Mesendoderm (in vitro differentiated cells): Measurements from ENCODE around the gene SORL1-AS1.

Experiments
- DNase-seq: peaks from one replicate; pipeline ENCODE4 v3.0.0; 2013
- H2AK5ac ChIP-seq: 2 replicates; pipeline ENCODE4 v1.6.1; 2013; ENCODE audit warnings: low read length, inconsistent platforms
- H2BK120ac ChIP-seq: 2 replicates; pipeline ENCODE4 v1.6.1; 2013; ENCODE audit warnings: low read depth, mild to moderate bottlenecking, low read length, moderate library complexity, mixed read lengths
- H2BK15ac ChIP-seq: replicated peaks from 2 replicates; pipeline ENCODE4 v1.6.1; 2013; ENCODE audit warnings: low read depth, mild to moderate bottlenecking, moderate library complexity
- H2BK5ac ChIP-seq: 2 replicates; pipeline ENCODE4 v1.6.1; 2013; ENCODE audit warnings: low read length, inconsistent platforms
- H3K18ac ChIP-seq: 2 replicates; pipeline ENCODE4 v1.6.1; 2013; ENCODE audit warnings: mild to moderate bottlenecking, low read length, mixed read lengths
- H3K23ac ChIP-seq: one replicate; pipeline ENCODE4 v1.6.1; 2013; ENCODE audit warnings: low read length
- H3K27ac ChIP-seq: 2 replicates; pipeline ENCODE4 v1.5.1; 2013; ENCODE audit warnings: low read depth, mild to moderate bottlenecking, inconsistent platforms, low read length, moderate library complexity
- H3K27me3 ChIP-seq: 2 replicates; pipeline ENCODE4 v1.6.1; 2013; ENCODE audit warnings: low read length, control low read depth, mild to moderate bottlenecking, inconsistent platforms; ENCODE audit not compliant: insufficient read depth, poor library complexity
- H3K36me3 ChIP-seq: 2 replicates; pipeline ENCODE4 v1.6.1; 2013; ENCODE audit warnings: low read length, inconsistent platforms; ENCODE audit not compliant: control insufficient read depth, insufficient read depth
- H3K4ac ChIP-seq: one replicate; pipeline ENCODE4 v1.6.1; 2013; ENCODE audit warnings: low read depth, mild to moderate bottlenecking, low read length, moderate library complexity
- H3K4me1 ChIP-seq: 2 replicates; pipeline ENCODE4 v1.6.1; 2013; ENCODE audit warnings: low read depth, low read length, inconsistent platforms; ENCODE audit not compliant: control insufficient read depth
- H3K4me2 ChIP-seq: 2 replicates; pipeline ENCODE4 v1.6.1; 2013; ENCODE audit warnings: low read length
- H3K4me3 ChIP-seq: 2 replicates; pipeline ENCODE4 v1.5.1; 2013; ENCODE audit warnings: mild to moderate bottlenecking, low read length
- H3K56ac ChIP-seq: one replicate; pipeline ENCODE4 v1.6.1; 2013; ENCODE audit warnings: low read length
- H3K79me1 ChIP-seq: 2 replicates; pipeline ENCODE4 v1.6.1; 2013; ENCODE audit warnings: low read length, inconsistent platforms
- H3K79me2 ChIP-seq: 2 replicates; pipeline ENCODE4 v1.6.1; 2013; ENCODE audit warnings: mild to moderate bottlenecking, low read length; ENCODE audit not compliant: control insufficient read depth, insufficient read depth
- H3K9ac ChIP-seq: 2 replicates; pipeline ENCODE4 v1.6.1; 2013; ENCODE audit warnings: low read length, inconsistent platforms
- H4K5ac ChIP-seq: one replicate; pipeline ENCODE4 v1.6.1; 2013; ENCODE audit warnings: low read length
- H4K8ac ChIP-seq: one replicate; pipeline ENCODE4 v1.6.1; 2013; ENCODE audit warnings: low read depth, mild to moderate bottlenecking, control low read depth, low read length, moderate library complexity
- whole genome bisulfite sequencing: extraction: QIAGEN DNeasy Blood & Tissue Kit; methylation state at CpG from one replicate; pipeline ENCODE4 v1.1.7; 2013; ENCODE audit warnings: low lambda C conversion rate, missing lambda C conversion rate; ENCODE audit not compliant: insufficient coverage; ENCODE audit errors: extremely low coverage; 5-methylcytosine and 5-hydroxymethylcytosine counted together

The SORL1-AS1 gene

GRCh38 chr11:121494355-121495099 is 41.8 kb upstream of the SORL1-AS1 start:
- H3K27ac ChIP-seq: no peak overlapping the region
- no peaks in the 10 kb centered on the region for H3K27me3 ChIP-seq
- H3K23ac ChIP-seq: no peak overlapping the region
- H4K8ac ChIP-seq: no peak overlapping the region
- DNase-seq: peak; percentile 39
- H2BK120ac ChIP-seq: peak overlapping the region; percentile 63
- H3K79me1 ChIP-seq: no peaks in the 10 kb centered on the region
- H3K4me2 ChIP-seq: no peak overlapping the region
- H3K56ac ChIP-seq: peak overlapping the region; percentile 15
- H3K36me3 ChIP-seq: peaks cover 4% of the 10 kb centered on the region
- no peak overlapping the region for H3K4me3 ChIP-seq
- no CpG with 5 or more reads among the region's 7 CpGs for WGBS
- peaks cover 9% of the 10 kb centered on the region for H3K4me1 ChIP-seq
- H3K18ac ChIP-seq: peak overlapping the region; percentile 45
- H2BK15ac ChIP-seq: no peak overlapping the region
- no peak overlapping the region for H3K9ac ChIP-seq
- no peak overlapping the region for H4K5ac ChIP-seq
- no peak overlapping the region for H3K4ac ChIP-seq
- no peak overlapping the region for H2BK5ac ChIP-seq
- H3K79me2 ChIP-seq: no peaks in the 10 kb centered on the region
- H2AK5ac ChIP-seq: no peak overlapping the region

- Histone ChIP-seq H3K18ac (no peak overlapping the region), H3K36me3 (no peaks in the 10 kb centered on the region), H3K79me1 (peaks cover 1% of the 10 kb centered on the region), H3K79me2 (no peaks in the 10 kb centered on the region), H3K4me3 (no peak overlapping the region), H3K23ac (no peak overlapping the region), H3K27me3 (no peaks in the 10 kb centered on the region), H2AK5ac (no peak overlapping the region), H2BK15ac (no peak overlapping the region), H3K27ac (no peak overlapping the region), H3K56ac (no peak overlapping the region), H3K4ac (no peak overlapping the region), H2BK120ac (no peak overlapping the region), H2BK5ac (no peak overlapping the region), H4K8ac (no peak overlapping the region), H4K5ac (no peak overlapping the region), H3K9ac (no peak overlapping the region), H3K4me1 (peaks cover 8% of the 10 kb centered on the region), H3K4me2 (no peak overlapping the region)
- WGBS: no CpG with 5 or more reads among the region's 2 CpGs
- DNase-seq: no peak
These were observed 37.1 kb upstream of the SORL1-AS1 start for GRCh38 chr11:121489823-121490222.

GRCh38 chr11:121488641-121489040 is 35.9 kb upstream of the SORL1-AS1 start:
- no peak overlapping the region for H3K4me3 ChIP-seq
- no peak overlapping the region for H3K56ac ChIP-seq
- H3K18ac ChIP-seq: no peak overlapping the region
- no peak overlapping the region for H2BK5ac ChIP-seq
- no peaks in the 10 kb centered on the region for H3K36me3 ChIP-seq
- H3K4ac ChIP-seq: no peak overlapping the region
- no peak overlapping the region for H4K5ac ChIP-seq
- H3K27me3 ChIP-seq: no peaks in the 10 kb centered on the region
- no peak overlapping the region for H3K23ac ChIP-seq
- H2BK15ac ChIP-seq: no peak overlapping the region
- H3K4me2 ChIP-seq: no peak overlapping the region
- no peak overlapping the region for H2AK5ac ChIP-seq
- no peak overlapping the region for H3K9ac ChIP-seq
- no peaks in the 10 kb centered on the region for H3K79me2 ChIP-seq
- H2BK120ac ChIP-seq: no peak overlapping the region
- WGBS: no CpG with 5 or more reads among the region's 6 CpGs
- no peak for DNase-seq
- H3K27ac ChIP-seq: no peak overlapping the region
- no peaks in the 10 kb centered on the region for H3K4me1 ChIP-seq
- H4K8ac ChIP-seq: no peak overlapping the region
- peaks cover 1% of the 10 kb centered on the region for H3K79me1 ChIP-seq

- Histone ChIP-seq H3K27ac (no peak overlapping the region), H3K79me1 (peaks cover 1% of the 10 kb centered on the region), H3K4me2 (no peak overlapping the region), H3K23ac (no peak overlapping the region), H2BK15ac (no peak overlapping the region), H3K79me2 (no peaks in the 10 kb centered on the region), H3K36me3 (no peaks in the 10 kb centered on the region), H3K4me3 (no peak overlapping the region), H3K18ac (no peak overlapping the region), H3K56ac (no peak overlapping the region), H3K4me1 (peaks cover 1% of the 10 kb centered on the region), H3K27me3 (no peaks in the 10 kb centered on the region), H4K8ac (no peak overlapping the region), H2BK5ac (no peak overlapping the region), H3K9ac (no peak overlapping the region), H3K4ac (no peak overlapping the region), H2AK5ac (no peak overlapping the region), H2BK120ac (no peak overlapping the region), H4K5ac (no peak overlapping the region)
- no CpG with 5 or more reads among the region's 2 CpGs for WGBS
- DNase-seq: no peak
These were observed 35.4 kb upstream of the SORL1-AS1 start for GRCh38 chr11:121488170-121488569.

- H3K9ac ChIP-seq: no peak overlapping the region
These were observed 34.4 kb upstream of the SORL1-AS1 start for GRCh38 chr11:121487191-121487590.

GRCh38 chr11:121486054-121486453 is 33.3 kb upstream of the SORL1-AS1 start:
- H3K4me3 ChIP-seq: no peak overlapping the region
- WGBS: no CpG with 5 or more reads among the region's 5 CpGs
- no peak overlapping the region for H3K23ac ChIP-seq
- no peak overlapping the region for H2AK5ac ChIP-seq
- no peak overlapping the region for H3K4me2 ChIP-seq
- no peaks in the 10 kb centered on the region for H3K79me2 ChIP-seq
- no peak overlapping the region for H3K18ac ChIP-seq
- H2BK5ac ChIP-seq: no peak overlapping the region
- H4K8ac ChIP-seq: no peak overlapping the region
- no peak overlapping the region for H4K5ac ChIP-seq
- H2BK15ac ChIP-seq: no peak overlapping the region
- no peak overlapping the region for H3K9ac ChIP-seq
- peaks cover 12% of the 10 kb centered on the region for H3K4me1 ChIP-seq
- peaks cover 1% of the 10 kb centered on the region for H3K79me1 ChIP-seq
- DNase-seq: no peak
- no peak overlapping the region for H2BK120ac ChIP-seq
- no peaks in the 10 kb centered on the region for H3K27me3 ChIP-seq
- no peak overlapping the region for H3K4ac ChIP-seq
- H3K56ac ChIP-seq: no peak overlapping the region
- H3K36me3 ChIP-seq: no peaks in the 10 kb centered on the region
- H3K27ac ChIP-seq: no peak overlapping the region

More at GRCh38 chr11:121487191-121487590, 34.4 kb upstream of the SORL1-AS1 start:
- no CpG with 5 or more reads among the region's 6 CpGs for WGBS
- Histone ChIP-seq H2BK120ac (no peak overlapping the region), H2BK15ac (no peak overlapping the region), H3K23ac (no peak overlapping the region), H3K79me2 (no peaks in the 10 kb centered on the region), H3K18ac (no peak overlapping the region), H3K4me2 (no peak overlapping the region), H4K5ac (no peak overlapping the region), H3K4me1 (peaks cover 9% of the 10 kb centered on the region), H2BK5ac (no peak overlapping the region), H3K4ac (no peak overlapping the region), H3K27me3 (no peaks in the 10 kb centered on the region), H3K36me3 (no peaks in the 10 kb centered on the region), H4K8ac (no peak overlapping the region), H3K56ac (no peak overlapping the region), H3K79me1 (peaks cover 1% of the 10 kb centered on the region), H3K27ac (no peak overlapping the region), H3K4me3 (no peak overlapping the region), H2AK5ac (no peak overlapping the region)
- no peak for DNase-seq
